Endometrial microvascular endothelial cells (primary cell): ENCODE results near the gene NRCAM. TPM values are rescaled to one million over a fixed set of nuclear protein-coding genes. Genes with fewer than 3 reads are reported as not detected.

Experiments
- in situ Hi-C: cut with HindIII; loops from 2 replicates; pipeline ENCODE4 v1.10.0; 2017; ENCODE audit warnings: low sequenced_read_pairs, low pct_unique_long_range_greater_than_20kb; ENCODE audit errors: inconsistent ontology term
- total RNA-seq: library from RNA; depleted of rRNA; stranded (reverse); fragments of >200 nt; gene quantifications from one replicate; pipeline ENCODE4 v1.2.3, GENCODE V29; 2015; ENCODE audit errors: inconsistent ontology term

Gene NRCAM
- total RNA-seq, 1 donor from 2014 or later, result 61.3 TPM

DNA sequence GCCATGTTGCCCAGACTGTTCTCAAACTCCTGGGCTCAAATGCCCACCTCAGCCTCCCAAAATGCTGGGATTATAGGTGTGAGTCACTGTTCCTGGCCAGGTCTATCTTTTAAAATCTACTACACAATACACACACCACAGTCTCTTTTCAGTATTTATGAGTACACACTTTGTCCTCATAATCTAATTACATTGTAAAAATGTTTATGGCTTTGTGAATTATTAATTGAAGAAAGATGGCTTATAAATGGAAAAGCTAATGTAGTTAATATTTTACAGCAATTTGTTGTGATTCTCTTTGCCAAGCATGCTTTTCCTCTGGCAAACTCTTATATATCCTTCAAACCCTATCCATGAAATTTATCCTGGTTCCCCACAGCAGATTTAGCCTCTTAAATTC, 348.1 kb downstream of the NRCAM start:
- in situ Hi-C loops, result loop anchor here (25.0 kb wide), 1 partner anchor 96 kb away; the partner anchor contains the start of gene LAMB1

DNA sequence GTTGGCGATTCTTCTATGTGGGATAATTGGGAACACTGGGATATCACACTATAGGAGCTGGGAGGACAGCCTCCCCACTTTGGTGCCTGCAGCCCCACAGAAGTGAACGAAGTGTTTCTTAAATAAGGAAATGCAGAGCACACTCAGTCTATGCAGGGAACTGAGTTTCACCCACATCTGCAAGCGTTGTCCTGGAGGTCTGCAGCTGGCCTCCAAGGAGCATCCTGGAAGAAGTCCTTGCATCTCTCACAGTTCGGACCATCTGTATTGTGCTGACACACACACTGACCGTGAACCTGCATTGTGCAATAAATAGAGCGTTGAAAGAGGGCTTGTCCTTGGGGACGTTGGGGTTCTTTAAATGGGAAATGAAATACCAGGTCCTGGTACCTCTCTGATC, 351.9 kb downstream of the NRCAM start:
- in situ Hi-C loops, result loop anchor here (25.0 kb wide), 1 partner anchor 92 kb away; the partner anchor contains the start of gene LAMB1

DNA sequence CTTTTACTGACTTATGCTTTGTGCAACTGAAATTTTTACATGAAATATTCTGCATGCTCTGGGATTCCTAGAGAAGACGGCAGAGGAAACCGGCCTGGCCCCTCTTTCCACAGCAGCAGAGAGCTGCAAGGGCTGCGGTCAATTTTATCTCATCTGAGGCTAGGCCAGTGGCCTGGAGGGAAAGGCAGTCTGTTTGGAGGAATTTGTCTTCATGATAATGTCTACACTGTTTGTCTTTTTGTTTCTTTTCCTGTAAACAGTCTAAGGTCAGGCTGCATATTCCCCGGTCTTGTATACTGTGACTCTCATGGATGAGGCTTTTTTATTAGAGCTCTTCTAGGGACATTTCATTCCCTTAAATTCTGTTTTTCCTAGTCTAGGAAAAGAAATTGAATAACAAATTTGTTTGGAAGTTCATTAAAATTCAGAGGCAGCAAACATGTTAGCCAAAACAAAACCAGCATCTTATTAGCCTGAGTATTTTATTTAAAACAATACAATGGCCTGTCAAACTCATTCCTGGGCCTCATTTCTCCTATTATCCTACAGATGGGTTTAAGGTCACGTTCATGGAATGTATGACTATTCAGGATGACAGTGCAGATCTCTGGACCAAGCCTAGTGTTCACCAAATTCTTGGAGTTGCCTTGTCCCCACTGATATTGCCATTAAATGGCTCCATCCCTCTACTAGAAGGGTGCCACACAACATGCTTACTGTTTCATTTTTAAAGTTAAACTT, 352.5 kb downstream of the NRCAM start:
- in situ Hi-C loops, result loop anchor here (25.0 kb wide), 1 partner anchor 91 kb away; the partner anchor contains the start of gene LAMB1

DNA sequence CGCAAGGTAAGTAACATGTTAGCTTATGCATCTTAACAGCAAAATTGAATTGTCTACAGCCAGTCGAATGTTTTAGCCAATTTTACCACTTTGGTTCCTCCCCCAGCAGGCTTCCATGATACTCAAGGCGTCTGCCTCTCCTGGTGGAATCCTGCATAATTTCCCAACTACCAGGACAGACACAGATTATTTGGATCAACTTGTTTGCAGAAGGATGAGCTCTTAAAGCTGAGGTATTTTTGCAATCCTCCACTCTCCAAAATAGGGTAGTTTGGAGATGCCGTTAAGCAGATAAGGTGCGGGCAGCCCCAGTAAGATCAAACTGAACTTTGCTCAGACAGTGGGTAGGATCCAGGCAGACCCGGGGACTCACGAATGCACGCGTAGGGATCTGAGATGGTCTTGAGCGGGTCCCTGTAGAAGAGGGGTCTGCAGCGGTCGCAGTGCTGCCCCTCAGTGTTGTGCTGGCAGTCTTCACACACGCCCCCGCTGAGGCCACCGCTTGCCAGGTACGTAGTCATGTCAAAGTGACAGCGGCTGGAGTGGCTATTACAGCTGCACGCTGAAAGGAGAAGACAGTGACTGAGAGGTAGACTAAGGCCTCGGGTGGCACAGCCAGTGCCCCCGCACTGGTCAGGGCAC, 353.4 kb downstream of the NRCAM start:
- in situ Hi-C loops, result loop anchor here (25.0 kb wide), 1 partner anchor 90 kb away; the partner anchor contains the start of gene LAMB1

- in situ Hi-C loops, result loop anchor here (25.0 kb wide), 1 partner anchor 89 kb away; the partner anchor contains the start of gene LAMB1
These were observed 354.5 kb downstream of the NRCAM start for GRCh38 chr7:108101759-108102158.

- in situ Hi-C loops, result loop anchor here (25.0 kb wide), 1 partner anchor 87 kb away; the partner anchor contains the start of gene LAMB1
These were observed 356.5 kb downstream of the NRCAM start for GRCh38 chr7:108099713-108100112.

DNA sequence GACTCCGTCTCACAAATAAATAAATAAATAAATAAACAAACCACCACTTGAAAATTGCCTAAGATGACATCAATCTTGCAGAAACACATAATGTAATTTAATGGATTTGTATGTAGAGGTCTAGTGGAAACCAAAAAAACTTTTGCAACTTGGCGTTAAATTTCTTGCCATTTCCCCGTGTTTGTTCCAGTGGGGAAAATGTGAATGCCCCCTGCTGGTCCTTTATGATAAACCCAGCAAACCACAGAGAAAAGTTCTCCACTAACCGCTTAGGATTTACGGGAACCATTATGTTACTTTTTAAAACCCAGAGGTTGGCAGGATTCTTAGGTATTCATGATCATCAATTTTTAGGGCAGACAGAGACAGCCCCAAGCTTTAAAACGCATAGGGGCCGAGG, 358.5 kb downstream of the NRCAM start:
- in situ Hi-C loops, result no loop called here

Other genes with a start within 250 kb of the NRCAM start
- 30.9 TPM for gene PNPLA8, start 69.7 kb upstream of the NRCAM start, total RNA-seq
- 20.1 TPM for gene THAP5, start 113.3 kb upstream of the NRCAM start, total RNA-seq
- gene DNAJB9, start 113.4 kb upstream of the NRCAM start, total RNA-seq, result 50.4 TPM